ENCODE measurements around the gene FANCM.

Gene FANCM, protein sequence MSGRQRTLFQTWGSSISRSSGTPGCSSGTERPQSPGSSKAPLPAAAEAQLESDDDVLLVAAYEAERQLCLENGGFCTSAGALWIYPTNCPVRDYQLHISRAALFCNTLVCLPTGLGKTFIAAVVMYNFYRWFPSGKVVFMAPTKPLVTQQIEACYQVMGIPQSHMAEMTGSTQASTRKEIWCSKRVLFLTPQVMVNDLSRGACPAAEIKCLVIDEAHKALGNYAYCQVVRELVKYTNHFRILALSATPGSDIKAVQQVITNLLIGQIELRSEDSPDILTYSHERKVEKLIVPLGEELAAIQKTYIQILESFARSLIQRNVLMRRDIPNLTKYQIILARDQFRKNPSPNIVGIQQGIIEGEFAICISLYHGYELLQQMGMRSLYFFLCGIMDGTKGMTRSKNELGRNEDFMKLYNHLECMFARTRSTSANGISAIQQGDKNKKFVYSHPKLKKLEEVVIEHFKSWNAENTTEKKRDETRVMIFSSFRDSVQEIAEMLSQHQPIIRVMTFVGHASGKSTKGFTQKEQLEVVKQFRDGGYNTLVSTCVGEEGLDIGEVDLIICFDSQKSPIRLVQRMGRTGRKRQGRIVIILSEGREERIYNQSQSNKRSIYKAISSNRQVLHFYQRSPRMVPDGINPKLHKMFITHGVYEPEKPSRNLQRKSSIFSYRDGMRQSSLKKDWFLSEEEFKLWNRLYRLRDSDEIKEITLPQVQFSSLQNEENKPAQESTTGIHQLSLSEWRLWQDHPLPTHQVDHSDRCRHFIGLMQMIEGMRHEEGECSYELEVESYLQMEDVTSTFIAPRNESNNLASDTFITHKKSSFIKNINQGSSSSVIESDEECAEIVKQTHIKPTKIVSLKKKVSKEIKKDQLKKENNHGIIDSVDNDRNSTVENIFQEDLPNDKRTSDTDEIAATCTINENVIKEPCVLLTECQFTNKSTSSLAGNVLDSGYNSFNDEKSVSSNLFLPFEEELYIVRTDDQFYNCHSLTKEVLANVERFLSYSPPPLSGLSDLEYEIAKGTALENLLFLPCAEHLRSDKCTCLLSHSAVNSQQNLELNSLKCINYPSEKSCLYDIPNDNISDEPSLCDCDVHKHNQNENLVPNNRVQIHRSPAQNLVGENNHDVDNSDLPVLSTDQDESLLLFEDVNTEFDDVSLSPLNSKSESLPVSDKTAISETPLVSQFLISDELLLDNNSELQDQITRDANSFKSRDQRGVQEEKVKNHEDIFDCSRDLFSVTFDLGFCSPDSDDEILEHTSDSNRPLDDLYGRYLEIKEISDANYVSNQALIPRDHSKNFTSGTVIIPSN (N-terminal part only)

DNA sequence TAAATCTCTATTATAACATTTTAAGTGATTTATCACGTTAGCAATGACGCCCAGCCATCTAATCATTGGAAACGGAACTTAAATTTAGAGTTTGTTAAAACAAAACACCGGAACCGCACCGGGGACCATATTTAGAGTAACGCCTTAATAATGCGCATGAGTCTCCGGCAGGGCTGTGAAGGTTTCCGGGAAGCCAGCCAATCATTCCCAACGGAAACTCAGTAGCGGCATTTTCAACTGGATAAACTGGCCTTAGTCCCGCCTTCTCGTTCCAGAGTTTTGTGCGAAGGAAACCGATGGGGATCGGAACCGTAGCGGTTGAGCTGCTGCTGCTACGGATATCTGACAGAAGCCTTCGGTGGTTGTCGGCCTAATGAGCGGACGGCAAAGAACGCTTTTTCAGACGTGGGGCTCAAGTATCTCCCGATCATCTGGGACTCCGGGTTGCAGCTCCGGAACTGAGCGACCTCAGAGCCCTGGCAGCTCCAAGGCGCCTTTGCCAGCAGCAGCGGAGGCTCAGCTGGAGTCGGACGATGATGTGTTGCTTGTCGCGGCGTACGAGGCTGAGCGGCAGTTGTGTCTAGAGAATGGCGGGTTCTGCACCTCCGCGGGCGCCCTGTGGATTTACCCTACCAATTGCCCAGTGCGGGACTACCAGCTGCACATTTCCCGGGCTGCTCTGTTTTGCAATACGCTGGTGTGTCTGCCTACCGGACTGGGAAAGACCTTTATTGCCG, at the start of gene FANCM:
Gene FANCM (plus strand): TSS at position 272 of the 737 bp plus-strand sequence. CDS start 102 bp downstream, at position 374.
- DNase-seq (ENCODE audit: low spot score), result peak; percentile 96

DNA sequence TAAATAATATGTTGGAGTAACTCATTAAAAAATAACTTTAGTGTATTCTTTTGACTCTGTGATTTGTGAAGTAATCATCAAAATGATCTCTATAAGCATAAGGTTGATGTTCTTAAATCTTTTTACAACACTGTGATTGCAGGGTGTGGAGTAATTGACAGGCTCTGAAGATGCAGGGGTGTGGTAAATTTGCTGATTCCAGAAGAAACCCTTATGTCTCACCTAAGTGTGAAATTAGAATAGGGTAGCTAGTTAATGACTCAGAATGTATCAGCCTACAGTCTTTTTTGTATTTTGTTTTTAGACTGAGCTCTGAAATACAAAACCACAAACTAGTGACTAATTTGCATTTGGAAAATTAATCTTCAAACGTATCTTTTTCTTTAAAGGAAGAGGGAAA, 45.9 kb upstream of the FANCM start:
- DNase-seq (ENCODE audit: low spot score), result no peak

DNA sequence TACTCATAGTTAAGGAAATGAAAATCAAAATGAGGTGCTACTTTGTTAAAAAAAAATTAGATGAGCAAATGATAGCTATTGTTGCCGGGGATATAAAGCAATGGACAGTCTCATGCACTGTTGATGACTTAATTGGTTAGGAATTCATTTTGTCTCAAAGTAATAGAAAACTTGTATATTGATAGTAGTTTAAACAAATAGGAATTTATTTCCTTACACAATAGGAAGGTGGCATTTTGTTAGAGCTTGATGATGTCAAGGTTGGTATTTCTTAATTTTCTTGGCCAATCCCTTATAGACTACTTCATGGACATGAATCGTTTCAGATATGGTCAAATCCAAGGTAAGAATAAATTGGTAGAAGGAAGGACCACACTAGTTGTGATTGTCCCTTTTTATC, 44.0 kb upstream of the FANCM start:
- no peak for DNase-seq (ENCODE audit: low spot score)

DNA sequence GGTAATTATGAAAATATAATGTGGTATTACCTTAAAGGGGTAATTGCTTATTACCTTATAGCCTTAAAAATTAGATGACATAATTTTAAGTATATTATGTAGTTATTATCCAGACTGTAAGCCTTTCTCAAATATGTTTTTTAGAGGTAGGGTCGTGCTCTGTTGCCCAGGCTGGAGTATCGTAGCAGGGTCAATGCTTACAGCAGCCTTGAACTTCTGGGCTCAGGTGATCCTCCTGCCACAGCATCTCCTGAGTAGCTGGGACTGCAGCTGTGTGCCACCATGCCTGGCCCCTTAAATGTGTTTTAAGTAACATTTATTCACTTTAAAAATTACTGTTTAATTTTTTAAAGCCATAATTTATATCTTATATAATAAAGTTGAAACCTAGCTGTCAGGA, 41.5 kb upstream of the FANCM start:
- DNase-seq (ENCODE audit: low spot score), result no peak

GRCh38 chr14:45095143-45095542, 40.6 kb upstream of the FANCM start:
- DNase-seq (ENCODE audit: low spot score), result no peak

DNA sequence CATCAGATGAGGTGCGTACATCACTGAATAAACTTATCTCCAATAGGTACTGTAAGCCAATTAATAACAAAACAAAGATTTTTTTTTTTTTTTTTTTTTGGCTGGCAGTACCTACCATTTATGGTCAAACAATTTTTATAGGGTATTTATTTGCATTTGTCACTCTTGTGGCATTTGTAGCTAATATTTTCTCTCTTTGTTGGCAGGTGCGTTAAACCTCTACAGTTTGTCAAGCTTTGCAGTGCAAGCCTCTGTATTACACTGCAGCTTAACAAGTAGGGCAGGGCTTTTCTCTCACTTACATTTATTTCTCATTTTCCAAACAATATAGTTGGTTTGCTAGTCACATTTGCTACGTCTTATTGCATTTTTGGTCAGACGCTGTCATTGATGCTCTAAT, 39.5 kb upstream of the FANCM start:
- no peak for DNase-seq (ENCODE audit: low spot score)

DNA sequence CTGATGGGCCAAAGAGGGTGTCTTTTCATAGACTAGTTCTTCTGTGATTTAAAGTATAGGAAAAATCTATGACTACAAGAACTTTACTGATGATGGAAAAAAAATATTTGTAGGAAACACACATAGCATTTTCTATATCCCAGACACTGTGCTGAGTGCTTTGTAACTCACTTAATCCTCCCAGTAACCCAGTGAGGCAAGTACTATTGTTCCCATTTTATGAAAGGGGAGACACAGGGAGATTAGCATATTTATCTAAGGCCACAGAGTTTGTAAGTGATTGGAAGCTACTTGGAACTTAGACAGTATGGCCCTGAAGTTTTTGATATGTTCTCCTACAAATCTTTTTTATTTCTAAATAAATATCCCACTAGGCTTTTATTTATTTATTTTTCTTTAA, 31.9 kb upstream of the FANCM start:
- no peak for DNase-seq (ENCODE audit: low spot score)

DNA sequence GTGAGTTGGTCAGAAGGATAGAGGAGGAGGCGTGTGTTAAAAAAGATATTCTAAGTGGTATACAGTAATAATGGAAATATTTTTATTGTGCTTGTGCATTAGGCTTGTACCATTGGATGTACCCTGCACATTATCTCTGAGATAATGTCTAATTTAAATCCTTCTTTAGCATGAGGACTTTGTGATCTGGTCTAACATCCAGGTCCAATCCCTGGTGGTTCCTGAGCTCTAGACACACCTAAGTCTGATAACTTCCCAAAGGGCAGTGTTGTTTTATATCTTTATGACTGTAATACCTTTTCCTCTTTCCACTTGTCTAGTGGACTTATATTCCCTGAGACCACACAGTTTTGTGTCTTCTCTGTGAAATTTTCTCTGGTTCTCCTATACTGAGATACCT, 31.2 kb upstream of the FANCM start:
- no peak for DNase-seq (ENCODE audit: low spot score)

GRCh38 chr14:45112896-45113781, 22.6 kb upstream of the FANCM start:
- DNase-seq (ENCODE audit: low spot score), result no peak

DNA sequence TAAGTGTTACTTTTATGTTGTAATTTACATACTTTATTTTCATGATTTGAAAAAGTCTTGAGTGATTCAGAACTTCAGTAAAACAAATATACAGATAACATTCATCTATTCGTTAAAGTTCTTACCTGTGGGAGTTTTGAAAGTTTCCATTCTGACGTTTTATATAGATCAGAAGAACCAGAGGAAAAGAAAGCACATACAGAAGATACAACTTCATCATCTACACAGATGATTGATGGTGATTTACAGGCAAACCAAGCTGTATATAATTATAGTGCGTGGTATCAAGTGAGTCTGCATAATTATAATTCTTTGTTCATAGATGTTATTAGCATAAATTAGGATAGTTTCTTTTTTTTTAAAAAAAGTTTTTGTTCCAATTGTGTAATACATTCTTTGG, 21.4 kb upstream of the FANCM start:
- no peak for DNase-seq (ENCODE audit: low spot score)

DNA sequence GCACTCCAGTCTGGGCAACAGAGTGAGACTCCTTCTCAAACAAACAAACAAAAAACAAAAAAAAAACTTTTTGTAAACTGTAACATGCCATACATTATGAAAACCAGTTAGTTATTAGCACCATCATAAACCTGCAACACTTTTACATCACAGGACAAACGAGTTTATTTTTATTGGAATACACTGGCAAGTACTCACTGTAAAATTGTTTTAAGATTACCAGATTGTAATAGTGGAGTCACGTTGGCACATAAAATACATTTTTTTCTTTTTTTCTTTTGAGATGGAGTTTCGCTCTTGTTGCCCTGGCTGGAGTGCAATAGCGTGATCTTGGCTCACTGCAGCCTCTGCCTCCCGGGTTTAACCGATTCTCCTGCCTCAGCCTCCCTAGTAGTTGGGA, 17.1 kb upstream of the FANCM start:
- DNase-seq (ENCODE audit: low spot score), result no peak

DNA sequence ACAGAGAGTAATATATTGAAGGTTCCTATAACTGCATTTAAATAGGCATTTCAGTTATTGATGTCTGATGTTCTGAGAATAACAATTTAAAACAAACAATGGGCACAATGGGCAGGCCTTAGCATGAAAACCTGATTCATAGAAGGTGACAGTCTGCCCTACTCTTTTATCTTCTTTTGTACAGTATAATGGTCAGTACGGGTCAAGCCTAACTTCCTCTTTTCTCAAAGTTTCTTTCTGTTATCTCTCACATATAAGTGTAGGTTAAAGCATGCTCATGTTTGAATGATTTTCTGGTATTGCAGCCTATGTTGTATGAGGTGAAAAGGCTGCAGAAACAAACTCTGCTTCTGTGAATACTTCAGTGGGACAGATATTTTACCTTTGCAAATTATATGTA, 15.6 kb upstream of the FANCM start:
- DNase-seq (ENCODE audit: low spot score), result no peak

GRCh38 chr14:45123271-45123670, 12.5 kb upstream of the FANCM start:
- DNase-seq (ENCODE audit: low spot score), result no peak

- no peak for DNase-seq (ENCODE audit: low spot score)
Observed at GRCh38 chr14:45125754-45126153, 10.0 kb upstream of the FANCM start.

DNA sequence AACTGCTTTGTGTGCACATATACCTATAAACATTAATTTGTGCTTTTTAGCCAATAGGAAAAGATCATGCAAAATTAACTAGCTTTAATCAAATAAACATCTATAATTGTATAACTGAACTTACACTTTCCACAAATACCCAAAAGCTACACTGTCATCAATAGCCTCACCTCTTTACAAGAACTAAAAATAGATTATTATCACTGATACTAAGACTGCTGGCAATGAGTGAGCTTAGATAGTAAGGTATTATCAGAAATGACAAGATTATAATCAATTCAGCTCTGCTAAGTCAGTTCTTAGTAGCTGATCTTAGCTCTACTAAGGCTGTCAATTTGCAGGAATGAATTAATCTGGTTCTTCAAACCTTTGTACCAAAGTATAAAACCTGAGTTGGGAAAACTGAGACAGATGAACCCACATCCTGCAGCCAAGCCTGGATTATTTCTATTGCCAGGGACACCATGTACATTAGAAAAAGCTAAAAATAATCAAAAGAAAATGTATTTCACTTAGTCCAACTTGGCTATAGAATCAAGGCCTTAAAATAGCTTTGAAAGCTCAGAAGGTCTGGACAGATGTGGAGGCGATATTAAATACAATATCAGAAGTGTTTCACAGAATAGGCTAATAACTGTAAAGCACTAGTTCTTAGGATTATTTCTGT, 6.6 kb upstream of the FANCM start:
- DNase-seq (ENCODE audit: low spot score), result no peak

DNA sequence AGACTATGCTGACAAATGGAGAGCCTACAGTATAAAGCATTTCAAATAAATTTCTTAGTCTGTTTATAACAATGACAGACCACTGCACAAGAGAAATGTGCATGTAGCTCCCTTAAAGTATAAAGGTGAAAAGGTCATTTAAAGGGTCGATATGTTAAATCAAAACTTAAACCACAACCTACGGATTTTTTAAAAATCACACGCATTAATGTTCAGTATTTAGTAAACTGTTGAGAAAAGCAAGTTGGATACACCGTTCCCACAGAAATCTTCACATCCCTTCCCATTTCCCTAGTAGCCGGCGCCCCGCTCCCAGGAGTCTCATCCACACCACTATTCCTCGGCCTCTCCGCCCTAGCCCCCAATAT, 2.1 kb upstream of the FANCM start:
- DNase-seq (ENCODE audit: low spot score), result no peak

DNA sequence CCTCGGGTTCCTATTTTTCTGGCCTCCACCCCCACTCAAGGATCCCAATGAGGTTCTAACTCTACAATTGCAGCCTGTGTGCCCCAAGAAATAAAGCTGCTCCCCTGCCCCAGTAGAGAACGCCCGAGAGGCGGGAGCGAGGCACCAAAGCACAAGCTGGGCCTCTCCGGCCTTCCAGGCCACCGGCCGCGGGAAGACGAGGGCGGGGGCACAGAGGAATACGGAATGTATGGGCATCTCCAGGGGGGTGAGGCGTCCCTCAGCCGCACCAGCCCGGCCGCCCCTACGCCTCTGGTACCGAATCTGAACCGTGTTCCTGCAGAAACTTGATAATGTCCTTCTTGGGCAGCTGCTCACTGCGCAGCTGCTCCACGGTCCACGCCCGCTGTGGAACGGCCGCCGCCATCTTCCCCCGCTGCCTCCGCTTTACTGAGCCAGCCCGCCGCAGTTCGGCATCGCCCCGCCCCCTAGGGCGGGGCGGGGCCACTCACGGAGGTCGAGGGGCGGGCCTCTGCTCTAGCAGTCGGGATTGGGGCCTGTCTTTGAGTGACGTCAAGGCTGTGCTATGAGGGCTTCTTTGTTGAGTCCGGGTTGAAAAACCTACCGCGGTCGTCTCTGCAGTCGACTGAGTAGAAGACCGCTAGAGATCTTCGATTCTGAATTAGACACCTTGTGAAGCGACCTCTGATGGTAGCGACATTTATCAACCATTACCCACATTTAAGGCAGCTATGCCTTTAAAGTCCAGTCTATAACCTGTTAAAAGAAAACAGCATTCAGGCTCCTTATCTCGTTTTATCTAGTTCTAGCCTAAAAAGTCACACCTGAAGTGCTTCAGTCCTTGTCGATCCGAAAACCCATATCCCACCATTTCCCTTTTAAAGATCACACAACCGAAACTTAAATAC, 1.4 kb upstream of the FANCM start, which contains the start of gene FKBP3:
Gene FKBP3 (minus strand): TSS at position 431 of the 908 bp plus-strand sequence. CDS start 25 bp downstream, at position 406.
- DNase-seq (ENCODE audit: low spot score), result peak; percentile 99

- no peak for DNase-seq (ENCODE audit: low spot score)
Observed at GRCh38 chr14:45135156-45135555, 574 bp upstream of the FANCM start.

- DNase-seq (ENCODE audit: low spot score), result no peak
Observed at GRCh38 chr14:45136399-45136798, 669 bp downstream of the FANCM start.
